HG02885 (cell line): ENCODE results near the gene ID3.
"Not testable (repeated sequence)": the region's sequence is repeated elsewhere in the genome, so short reads cannot be mapped to it uniquely, and the experiment has no call there.

Experiments used
- ATAC-seq: cut with Tn5 transposase; IDR thresholded peaks from one replicate; pipeline ENCODE4 v1.9.1; 2021; ENCODE audit warnings: mild to moderate bottlenecking; ENCODE audit not compliant: unreplicated experiment, poor library complexity

Gene ID3

DNA sequence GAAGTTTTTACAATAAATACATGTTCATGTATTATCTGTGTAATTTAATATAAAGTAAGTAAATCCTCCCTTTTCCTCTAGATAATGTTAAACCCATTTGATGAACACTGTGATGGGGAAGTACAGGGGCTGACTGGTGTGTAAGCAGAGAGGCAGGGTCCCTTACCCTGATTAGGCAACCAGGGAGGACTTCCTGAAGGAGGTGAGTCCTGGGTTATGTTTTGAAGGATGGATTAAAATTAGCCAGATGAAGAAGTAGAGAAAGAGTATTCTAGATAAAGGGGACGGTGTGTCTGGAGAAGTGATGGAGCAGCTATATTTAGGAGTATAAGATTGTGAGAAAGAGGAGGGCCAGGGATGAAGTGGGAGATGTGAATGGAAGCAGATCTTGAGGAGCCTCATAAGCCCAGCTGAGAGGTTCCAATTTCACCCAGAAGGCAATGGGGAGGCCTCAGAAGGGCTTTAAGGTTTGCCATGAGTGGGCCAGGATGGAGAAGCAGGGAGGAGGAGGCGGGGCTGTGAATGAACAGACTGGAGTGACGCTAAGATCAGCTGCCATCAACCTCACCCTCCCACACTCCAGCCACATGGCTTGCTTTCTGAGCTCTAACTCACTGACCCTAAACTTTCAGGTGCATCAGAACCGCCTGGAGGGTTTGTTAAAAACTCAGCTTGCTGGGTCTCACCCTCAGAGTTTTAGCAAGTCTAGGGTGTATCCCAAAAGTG is 30.9 kb upstream of the ID3 start:
- no peak for ATAC-seq

DNA sequence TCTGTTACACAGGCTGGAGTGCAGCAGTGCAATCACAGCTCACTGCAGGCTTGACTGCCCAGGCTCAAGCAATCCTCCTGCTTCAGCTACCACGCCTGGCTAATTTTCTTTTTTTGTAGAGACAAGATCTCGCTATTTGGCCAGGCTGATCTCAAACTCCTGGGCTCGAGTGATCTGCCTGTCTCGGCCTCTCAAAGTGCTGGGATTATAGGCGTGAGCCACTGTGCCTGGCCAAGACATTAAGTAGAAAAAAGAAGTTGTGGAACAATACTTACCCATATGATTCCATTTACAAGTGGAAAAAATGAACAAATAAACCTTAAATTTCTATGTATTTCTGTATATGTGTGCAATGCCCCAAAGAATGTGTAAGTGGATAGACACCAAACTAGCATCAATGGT is 30.3 kb upstream of the ID3 start:
- no peak for ATAC-seq

- ATAC-seq = no peak
Measured at GRCh38 chr1:23588749-23589548, 29.6 kb upstream of the ID3 start.

DNA sequence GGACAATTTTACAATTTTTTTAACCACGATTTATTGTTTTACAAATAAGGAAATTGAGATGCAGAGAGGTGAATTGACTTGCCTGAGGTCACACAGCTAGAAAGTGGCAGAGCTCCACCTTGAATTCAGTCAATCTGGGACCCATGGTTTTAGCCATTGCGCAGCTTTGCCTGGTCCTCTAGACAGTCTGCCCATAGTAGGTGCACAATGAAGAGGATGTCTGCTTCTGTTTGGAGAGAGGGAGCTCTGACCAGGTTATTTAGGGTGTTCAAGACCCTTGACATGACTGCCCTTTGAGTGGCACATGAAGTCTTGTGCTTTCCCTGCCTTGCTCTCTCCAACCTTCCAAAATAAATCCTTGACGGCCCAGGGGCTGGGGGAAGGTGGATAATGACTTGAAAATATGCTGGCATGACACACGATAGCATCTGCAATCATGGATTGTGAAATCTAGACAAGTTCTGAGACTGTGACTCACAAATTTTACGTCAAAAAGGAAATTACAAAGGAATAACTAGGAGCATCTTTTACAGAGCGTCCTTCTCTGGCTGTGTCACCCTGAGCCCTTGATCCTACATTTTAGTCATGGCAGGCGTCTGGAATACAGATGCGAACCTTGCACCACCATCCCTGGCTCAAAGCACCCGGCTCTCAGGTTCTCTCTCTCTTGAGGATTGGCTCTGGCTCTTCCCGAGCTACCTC is 26.2 kb upstream of the ID3 start:
- no peak for ATAC-seq

DNA sequence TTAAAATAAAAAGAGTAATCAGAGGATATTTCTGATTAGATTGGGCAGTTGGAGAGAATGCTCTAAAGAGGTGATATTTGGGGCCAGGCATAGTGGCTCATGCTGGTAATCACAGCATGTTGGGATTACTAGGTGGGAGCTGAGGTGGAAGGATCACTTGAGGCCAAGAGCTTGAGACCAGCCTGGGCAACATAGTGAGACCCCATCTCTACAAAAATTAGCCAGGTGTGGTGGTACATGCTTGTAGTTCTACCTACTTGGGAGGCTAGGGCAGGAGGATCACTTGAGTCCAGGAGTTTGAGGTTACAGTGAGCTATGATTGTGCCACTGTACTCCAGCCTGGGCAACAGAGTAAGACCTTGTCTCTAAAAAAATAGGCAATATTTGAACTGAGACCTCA is 24.4 kb upstream of the ID3 start:
- ATAC-seq = not testable (repeated sequence)

DNA sequence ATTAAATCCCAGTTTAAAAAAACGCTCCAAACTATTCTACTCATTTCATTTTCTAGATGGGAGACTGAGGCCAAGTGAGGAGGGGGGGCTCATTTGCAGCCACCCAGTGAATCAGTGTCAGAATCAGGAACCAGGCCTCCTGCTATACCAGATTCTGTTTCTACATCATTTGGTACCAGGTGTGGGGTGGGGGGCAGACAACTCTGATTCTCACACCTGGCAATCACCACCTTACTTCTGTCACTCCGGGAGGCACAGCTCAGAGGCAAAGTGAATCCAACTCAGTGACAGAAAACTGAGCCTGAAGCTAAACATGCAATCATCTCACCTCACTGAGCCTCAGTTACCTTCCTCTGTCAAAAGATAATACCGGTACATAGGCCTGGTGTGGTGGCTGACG is 23.5 kb upstream of the ID3 start:
- no peak for ATAC-seq

DNA sequence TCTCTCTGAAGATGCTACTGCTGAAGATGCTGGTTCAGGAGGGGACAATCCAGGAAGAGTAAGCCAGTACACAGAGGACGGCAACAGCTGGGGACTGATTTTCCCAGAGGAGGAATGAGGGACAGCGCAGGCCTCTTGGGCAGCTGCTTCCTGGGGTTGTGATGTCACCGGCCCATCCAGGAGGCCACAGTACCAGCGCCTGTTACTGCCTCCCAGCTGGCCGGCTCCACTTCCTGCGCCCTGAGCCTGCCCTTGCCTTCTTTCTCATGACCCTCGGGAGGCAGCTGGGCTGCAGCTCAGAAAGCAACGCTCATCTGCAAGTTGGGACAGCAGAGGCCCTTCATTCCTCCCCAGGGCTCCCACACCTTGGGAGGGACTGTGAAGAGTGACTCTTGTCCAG is 21.9 kb upstream of the ID3 start:
- no peak for ATAC-seq

- no peak for ATAC-seq
Measured at GRCh38 chr1:23578997-23579363, 19.7 kb upstream of the ID3 start.

GRCh38 chr1:23578311-23578996 is 19.2 kb upstream of the ID3 start:
- ATAC-seq = no peak

DNA sequence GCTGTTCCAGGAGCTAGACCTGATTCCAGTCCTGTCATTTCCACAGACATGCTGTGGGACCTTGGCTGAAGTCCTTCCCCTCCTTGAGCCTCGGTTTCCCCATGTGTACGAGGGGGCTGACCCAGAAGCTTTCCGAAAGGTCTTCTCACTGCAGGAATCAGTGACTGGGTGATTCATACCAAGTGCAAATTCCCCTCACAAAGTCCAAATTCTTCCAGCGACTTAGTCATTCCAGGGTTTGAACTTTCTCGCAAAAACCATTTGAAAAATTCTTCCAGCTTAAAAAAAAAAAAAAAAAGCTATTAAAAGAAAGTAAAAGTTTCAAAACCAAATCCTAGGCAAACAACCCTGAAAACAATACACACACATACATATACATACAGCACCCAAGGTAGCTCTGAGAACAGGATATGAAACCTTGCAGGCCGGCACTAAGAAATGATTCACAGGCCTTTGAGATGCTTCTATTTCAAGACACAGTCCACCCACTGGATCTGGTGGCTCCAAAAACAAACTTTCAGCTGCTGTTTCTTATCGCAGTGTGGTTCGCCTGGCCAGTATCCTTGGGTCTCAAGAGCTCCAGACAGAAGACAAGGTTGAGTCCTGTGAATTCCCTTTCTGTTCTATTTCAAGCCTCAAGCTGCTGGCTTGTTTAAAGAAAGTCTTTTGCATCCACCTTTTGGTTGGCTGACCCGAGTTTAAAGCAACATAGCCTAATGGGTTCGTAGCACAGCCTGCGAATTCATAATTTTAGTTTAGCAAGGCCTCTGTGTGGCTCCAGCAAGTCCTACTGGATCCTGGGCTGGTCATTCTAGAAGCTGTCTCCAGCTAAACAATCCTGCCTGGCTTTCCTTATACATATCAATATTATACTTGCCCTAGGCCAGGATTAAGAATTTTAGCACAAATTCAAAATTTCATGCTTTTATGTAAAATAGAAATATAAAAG is 18.0 kb upstream of the ID3 start:
- ATAC-seq = peak; percentile 88

DNA sequence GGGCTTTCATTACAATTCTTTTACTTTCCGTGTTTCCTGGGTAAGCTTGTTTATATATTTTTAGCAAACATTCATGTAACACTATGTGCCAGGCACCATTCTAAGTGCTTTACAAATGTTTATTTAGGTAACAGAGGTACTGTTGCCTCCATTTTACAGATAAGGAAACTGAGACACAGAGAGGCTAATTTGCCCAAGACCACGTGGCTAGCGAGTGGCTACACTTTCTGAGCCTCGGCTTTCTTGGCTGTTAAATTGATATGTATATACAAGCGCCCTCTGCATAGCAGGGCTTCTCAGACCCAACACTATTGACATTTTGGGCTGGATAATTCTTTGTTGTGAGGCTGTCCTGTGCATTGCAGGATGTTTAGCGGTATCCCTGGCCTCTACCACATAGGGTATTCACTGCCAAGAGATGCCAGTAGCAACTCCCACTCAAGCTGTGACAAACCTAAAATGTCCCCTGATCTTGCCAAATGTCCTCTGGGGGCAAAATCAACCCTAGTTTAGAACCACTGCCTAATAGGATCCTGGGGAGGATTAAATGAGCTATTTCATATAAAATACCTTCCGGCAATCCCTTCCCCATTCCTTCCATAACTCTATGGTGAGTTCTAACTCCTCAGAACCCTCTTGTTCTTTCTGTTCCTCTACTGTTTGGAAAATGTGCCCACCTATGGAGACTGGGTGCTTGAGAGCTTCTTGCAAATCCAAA is 17.2 kb upstream of the ID3 start:
- no peak for ATAC-seq

- no peak for ATAC-seq
Measured at GRCh38 chr1:23575226-23575810, 16.0 kb upstream of the ID3 start.

DNA sequence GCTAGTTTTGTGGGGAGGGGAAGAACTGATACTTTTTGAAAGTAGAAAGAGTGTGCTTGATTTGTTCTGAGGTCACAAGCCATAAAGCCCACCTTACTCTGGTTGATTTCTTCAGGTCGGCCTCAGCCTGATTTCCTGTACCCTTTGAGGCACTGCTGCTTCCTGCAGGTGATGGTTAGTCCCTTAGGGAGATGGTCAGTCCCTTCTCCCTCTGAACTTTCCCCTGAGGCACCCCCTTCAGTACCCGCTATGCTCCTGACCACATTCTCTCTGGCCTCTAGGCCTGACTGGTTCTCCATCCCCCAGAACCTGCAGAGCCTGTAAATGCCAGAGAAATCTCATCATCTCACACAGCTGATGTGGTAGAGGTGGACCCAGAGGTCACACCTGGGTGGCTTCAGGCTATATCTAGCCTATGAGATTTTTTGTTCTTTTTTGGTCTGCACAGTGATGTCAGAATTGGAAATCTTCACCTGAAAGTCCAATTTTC is 15.0 kb upstream of the ID3 start:
- ATAC-seq = no peak

DNA sequence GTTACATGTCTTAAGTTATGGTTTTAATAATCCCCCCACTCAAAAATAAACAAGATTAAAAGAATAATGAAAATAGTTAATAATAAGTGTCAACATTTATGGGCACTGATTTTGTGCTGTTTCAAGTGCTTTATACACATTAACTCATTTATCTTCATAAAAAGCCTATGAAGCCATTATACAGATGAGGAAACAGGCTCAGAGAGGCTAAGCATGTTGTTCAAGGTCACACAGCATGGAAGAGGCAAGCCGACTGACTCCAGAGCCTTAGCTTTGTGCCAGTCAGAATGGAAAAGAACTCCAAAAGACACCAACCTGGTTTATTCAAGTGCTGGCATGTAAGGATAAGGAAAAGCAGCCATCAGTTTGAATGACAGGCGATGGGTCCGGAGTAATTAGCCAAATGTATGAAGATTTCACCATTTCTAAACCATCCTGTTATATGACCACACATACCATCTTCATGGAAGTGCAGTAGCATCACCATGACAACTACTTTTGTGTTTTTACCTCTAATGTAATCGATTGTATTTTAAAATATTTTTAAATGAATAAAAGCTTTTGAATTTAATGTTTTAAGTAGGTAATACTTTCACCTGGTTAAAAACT is 14.4 kb upstream of the ID3 start:
- no peak for ATAC-seq

DNA sequence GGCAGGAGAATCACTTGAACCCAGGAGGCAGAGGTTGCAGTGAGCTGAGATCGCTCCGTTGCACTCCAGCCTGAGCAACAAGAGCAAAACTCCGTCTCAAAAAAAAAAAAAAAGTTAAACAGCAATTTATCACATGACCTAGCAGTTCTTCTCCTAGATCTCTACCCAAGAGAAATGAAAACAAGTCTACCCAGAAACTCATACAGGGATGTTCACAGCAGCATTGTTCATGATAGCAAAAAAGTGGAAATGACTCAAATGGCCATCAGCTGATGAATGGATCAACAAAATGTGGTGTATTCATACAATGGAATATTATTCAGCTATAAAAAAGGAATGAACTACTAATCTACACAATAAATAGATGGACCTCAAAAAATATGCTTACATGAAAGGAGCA is 12.2 kb upstream of the ID3 start:
- ATAC-seq = no peak

DNA sequence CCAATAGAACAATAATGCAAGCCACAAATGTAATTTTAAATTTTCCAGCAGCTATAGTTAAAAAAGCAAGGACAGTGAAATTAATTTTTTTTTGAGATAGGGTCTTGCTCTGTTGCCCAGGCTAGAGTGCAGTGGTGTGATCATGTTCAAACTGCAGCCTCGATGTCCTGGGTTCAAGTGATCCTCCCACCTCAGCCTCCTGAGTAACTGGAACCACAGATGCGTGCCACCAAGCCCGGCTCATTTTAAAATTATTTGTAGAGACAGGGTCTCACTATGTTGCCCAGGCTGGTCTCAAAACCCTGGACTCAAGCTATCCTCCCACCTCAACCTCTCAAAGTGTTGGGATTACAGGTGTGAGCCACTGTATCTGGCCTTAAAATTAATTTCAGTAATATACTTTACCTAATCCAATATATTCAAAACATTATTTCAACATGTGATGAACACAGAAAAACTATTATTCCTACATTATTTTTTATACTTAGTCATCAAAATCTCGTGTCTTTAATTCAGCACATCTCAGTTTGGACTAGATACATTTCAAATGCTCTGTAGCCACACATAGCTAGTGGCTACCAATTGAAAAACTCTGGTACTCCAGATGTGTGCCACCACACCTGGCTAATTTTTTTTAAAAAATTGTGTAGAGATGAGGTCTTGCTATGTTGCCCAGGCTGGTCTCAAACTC is 10.8 kb upstream of the ID3 start:
- no peak for ATAC-seq

DNA sequence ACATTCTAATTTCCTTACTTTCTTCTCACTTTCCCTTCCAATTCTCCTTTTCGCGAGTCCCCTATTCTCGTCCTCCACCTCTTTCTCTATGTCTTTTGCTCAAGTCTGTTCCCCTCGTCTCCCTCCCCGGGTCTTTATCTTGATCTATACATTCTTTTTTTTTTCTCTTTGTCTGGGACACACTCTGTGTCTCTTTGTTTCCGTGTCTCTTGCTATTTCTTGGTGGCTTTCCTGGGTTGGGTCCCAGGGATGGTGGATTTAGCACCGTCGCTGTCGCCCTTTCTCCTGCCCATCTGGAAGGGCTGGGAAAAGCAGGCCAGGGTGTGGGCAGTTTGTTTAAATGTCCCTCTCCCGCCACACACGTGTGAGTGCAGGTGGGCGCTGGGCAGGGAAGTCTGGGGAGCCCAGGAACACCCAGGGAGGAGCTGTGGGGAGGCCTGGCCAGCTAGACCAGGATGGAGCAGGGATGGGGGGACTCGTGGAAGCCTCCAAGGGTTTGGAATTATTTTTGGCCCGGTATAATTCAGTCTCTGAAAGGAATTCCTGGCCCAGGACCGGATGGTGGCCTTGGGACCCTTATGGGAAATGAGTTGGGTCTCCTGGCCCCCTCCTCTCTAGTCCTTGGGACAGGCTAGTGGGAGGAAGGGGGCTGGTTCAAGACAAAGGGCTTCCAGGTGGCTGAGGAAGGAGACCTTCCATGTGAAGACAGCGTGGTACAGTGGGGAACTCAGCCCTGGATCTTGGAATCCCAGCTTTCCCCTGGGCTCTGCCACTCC is 9.5 kb upstream of the ID3 start:
- no peak for ATAC-seq
